ENCODE data around the gene EFEMP1. TPM values are rescaled to one million over a fixed set of nuclear protein-coding genes. Genes with fewer than 3 reads are reported as not detected.

Gene EFEMP1
- total RNA-seq, 3 donors from 2014 or later (not counting 1 experiment from before 2014, with no cell fraction given), result not detected

- TF ChIP-seq CTCF (IDR thresholded peaks at IDR 0.05), result no peak
- Mint-ChIP-seq H3K4me1 (no peaks in the 10 kb centered on the region), H3K9me3 (peaks cover 3 to 9% of the 10 kb centered on the region in 2 donors), H3K4me3 (no peak overlapping the region), H3K36me3 (no peaks in the 10 kb centered on the region), H3K27me3 (ENCODE audit: low read depth in 2 of 2) (no peaks in the 10 kb centered on the region), H3K27ac (no peak overlapping the region)
- DNase-seq, result no peak
- Histone ChIP-seq H3K36me3 (ENCODE audit: control insufficient read depth, insufficient read depth, low read length) (no peaks in the 10 kb centered on the region), H3K4me1 (ENCODE audit: control insufficient read depth, insufficient read depth, low read length) (no peaks in the 10 kb centered on the region), H3K9me3 (ENCODE audit: control insufficient read depth, insufficient read depth, low read length) (peaks cover 9% of the 10 kb centered on the region), H3K27ac (ENCODE audit: low read length) (no peak overlapping the region), H3K27me3 (ENCODE audit: control insufficient read depth, insufficient read depth, low read length) (no peaks in the 10 kb centered on the region), H3K4me3 (ENCODE audit: low read length) (no peak overlapping the region)
- 96% methylated on average over 6 of the region's 6 CpGs for WGBS (ENCODE audit: insufficient coverage)
- ATAC-seq, result no peak
- intact Hi-C loops (cut with micrococcal nuclease), result no loop called here
Measured at GRCh38 chr2:55826246-55826645, 97.3 kb downstream of the EFEMP1 start.

GRCh38 chr2:55824551-55825096 lies 99.0 kb downstream of the EFEMP1 start:
- Mint-ChIP-seq H3K36me3 (no peaks in the 10 kb centered on the region), H3K27ac (no peak overlapping the region), H3K4me1 (no peaks in the 10 kb centered on the region), H3K4me3 (no peak overlapping the region), H3K27me3 (ENCODE audit: low read depth in 2 of 2) (no peaks in the 10 kb centered on the region), H3K9me3 (peaks cover 3 to 6% of the 10 kb centered on the region in 2 donors)
- H3K36me3 ChIP-seq (ENCODE audit: control insufficient read depth, insufficient read depth, low read length), result no peaks in the 10 kb centered on the region
- no peak overlapping the region for H3K4me3 ChIP-seq (ENCODE audit: low read length)
- TF ChIP-seq CTCF (IDR thresholded peaks at IDR 0.05), result no peak
- no peak overlapping the region for H3K27ac ChIP-seq (ENCODE audit: low read length)
- ATAC-seq, result no peak
- no peaks in the 10 kb centered on the region for H3K4me1 ChIP-seq (ENCODE audit: control insufficient read depth, insufficient read depth, low read length)
- WGBS (ENCODE audit: insufficient coverage), result 91% methylated on average over 14 of the region's 14 CpGs
- peaks cover 9% of the 10 kb centered on the region for H3K9me3 ChIP-seq (ENCODE audit: control insufficient read depth, insufficient read depth, low read length)
- DNase-seq, result no peak
- H3K27me3 ChIP-seq (ENCODE audit: control insufficient read depth, insufficient read depth, low read length), result no peaks in the 10 kb centered on the region
- intact Hi-C loops (cut with micrococcal nuclease), result no loop called here

Other genes starting within 250 kb of the EFEMP1 start
- gene PNPT1, start 229.9 kb downstream of the EFEMP1 start, total RNA-seq, result 10 to 100 TPM; 11.3 to 14.2 (median 12.5) TPM